Right ventricle myocardium inferior (tissue), 1 donor: ENCODE data around the gene SQSTM1. TPM values are rescaled to one million over a fixed set of nuclear protein-coding genes. Genes with fewer than 3 reads are reported as not detected.
"Not testable (repeated sequence)": the region's sequence is repeated elsewhere in the genome, so short reads cannot be mapped to it uniquely, and the experiment has no call there.

Source experiments
- ATAC-seq: fragments of 200-7000 bp; cut with Tn5 transposase; one replicate; pipeline ENCODE4 v1.9.1; 2020; ENCODE audit warnings: mild to moderate bottlenecking, moderate library complexity
- DNase-seq: peaks from one replicate; pipeline ENCODE4 v3.0.0; 2021; ENCODE audit errors: missing footprints
- intact Hi-C: fragments of 100-400 bp; cut with DNase I; formaldehyde crosslinking; loops from one replicate; pipeline ENCODE4 v1.11.0; 2022
- long read RNA-seq: library from polyadenylated mRNA; unstranded; transcript quantifications from one replicate; pipeline ENCODE4 v2.0.0, GENCODE V29; 2021
- total RNA-seq: library from RNA; stranded (reverse); fragmentation: NEBNext Ultra II Directional; extraction: Animal tissue kit (Norgen Biotek cat#: 25700); gene quantifications from one replicate; pipeline ENCODE4 v1.2.1, GENCODE V29; 2021
- donor health status: DM: no; HTN: yes; CAD: no; lungs with severe emphysema.

SQSTM1 gene
- 407 TPM for total RNA-seq
- long read RNA-seq, transcript SQSTM1-202 (8 exons, 2,986 nt), result major isoform, 156 of 224 reads
- long read RNA-seq, partial matches to known transcripts, result 13 of 224 reads
- long read RNA-seq, other reads (novel, unspliced or antisense), result 52 of 224 reads

GRCh38 chr5:179820483-179821297 lies at the start of gene SQSTM1:
SQSTM1 (plus strand) TSS chr5:179820905; CDS start chr5:179820937, 32 bp downstream.
- intact Hi-C loops, result loop anchor here (1.0 to 2.0 kb wide), 2 partner anchors 14 to 38 kb away; partner anchors contain the start of genes MGAT4B and MRNIP
- DNase-seq, result peak; percentile 93

DNA sequence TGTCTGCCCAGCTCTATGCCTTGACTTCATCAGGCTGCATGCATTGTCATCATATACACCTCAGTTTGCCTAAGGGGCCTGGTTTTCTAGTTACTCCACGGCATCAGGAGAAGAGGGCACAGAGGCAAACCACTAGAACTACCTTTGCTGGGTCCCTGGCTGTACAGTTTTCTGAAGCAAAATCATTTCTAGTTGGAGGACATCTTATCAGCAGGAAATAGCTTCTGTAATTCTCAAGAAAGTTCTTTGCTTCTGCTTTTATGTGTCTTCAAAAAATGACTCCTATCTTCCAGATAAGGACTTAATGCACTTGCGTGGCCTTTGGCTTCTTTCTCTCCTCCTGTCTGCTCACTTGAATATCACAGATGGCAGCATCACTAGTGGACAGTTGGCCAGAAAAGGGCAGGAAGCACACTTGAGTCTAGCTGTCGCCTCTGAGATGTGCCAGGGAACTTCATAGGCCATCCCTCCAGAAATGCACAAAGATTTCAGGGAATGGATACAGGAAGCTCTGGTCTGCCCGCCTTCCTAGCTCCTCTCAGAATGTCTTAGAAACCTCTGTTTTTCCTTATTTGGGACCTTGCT lies 49.3 kb upstream of the SQSTM1 start:
- intact Hi-C loops, result no loop called here
- no peak for ATAC-seq
- no peak for DNase-seq

More at GRCh38 chr5:179820483-179821297, at the start of gene SQSTM1:
- peak; percentile 78 for ATAC-seq

DNA sequence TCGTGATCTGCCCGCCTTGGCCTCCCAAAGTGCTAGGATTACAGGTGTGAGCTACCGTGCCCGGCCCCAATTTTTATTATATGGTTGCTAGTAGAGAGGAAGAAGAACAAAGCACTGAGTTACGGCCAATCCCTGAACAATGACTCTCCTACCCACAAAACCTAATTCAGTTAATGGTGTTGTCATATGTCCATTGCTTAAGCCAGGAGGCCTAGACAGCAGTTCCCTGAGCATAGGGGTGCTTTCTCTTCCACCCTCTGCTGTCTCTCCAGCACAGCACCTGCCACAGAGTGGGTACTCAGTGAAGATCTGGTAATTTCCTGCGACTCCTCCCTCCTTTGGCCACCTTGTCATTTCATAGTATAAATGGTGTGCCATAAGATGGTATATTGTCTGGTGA lies 48.4 kb upstream of the SQSTM1 start:
- intact Hi-C loops, result no loop called here

DNA sequence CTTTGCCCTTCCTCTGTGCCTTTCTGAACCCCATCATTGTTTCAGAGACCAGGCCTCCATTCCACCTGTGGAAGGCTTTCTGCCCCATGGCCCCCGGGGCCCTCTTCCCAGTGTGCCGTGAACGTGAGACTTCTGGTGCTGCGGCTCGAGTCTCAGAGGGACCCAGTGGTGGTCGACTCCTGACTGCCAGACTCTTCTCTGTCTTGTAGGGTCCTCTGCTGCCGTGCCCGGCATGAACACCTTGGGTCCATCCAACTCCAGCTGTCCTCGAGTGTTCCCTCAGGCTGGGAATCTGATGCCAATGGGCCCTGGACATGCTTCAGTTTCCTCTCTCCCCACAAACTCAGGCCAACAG lies 47.0 kb upstream of the SQSTM1 start:
- intact Hi-C loops, result no loop called here
- no peak for ATAC-seq
- DNase-seq, result no peak

More for the DNA sequence above, 48.4 kb upstream of the SQSTM1 start:
- no peak for ATAC-seq
- no peak for DNase-seq

GRCh38 chr5:179774442-179774841 lies 46.3 kb upstream of the SQSTM1 start:
- no peak for DNase-seq
- no peak for ATAC-seq
- intact Hi-C loops, result no loop called here

DNA sequence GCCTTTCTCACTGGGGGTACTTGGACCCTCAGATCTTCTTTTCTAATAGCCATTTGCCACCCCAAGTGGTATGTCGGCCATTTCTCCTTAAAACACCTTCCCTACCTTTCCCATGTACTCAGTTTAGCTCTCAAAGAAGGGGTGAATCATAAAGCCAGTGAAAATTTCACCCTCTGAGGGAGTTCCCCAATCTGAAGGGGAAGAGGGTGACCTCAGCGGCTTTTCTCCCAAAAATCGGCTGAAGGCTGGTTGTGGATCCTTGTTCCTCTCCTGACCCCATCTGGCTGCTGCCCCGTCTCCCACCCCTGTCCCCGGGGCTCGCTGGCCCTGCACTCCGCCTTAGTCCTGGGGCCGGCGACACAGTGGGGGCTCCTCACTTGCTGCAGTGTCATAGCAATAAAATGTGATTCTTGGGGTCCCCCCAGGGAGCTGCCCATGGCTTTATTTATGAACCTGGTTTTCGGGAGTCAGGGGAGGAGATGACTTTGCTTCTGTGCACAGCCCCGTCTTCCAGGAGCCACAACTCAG lies 44.2 kb upstream of the SQSTM1 start:
- ATAC-seq (no peak), DNase-seq (no peak)
- intact Hi-C loops, result no loop called here

- DNase-seq (no peak), ATAC-seq (no peak)
- intact Hi-C loops, result no loop called here
Observed at GRCh38 chr5:179777456-179777855, 43.2 kb upstream of the SQSTM1 start.

- DNase-seq, result no peak
- peak; percentile 14 for ATAC-seq
- intact Hi-C loops, result no loop called here
Observed at GRCh38 chr5:179777909-179778308, 42.8 kb upstream of the SQSTM1 start.

DNA sequence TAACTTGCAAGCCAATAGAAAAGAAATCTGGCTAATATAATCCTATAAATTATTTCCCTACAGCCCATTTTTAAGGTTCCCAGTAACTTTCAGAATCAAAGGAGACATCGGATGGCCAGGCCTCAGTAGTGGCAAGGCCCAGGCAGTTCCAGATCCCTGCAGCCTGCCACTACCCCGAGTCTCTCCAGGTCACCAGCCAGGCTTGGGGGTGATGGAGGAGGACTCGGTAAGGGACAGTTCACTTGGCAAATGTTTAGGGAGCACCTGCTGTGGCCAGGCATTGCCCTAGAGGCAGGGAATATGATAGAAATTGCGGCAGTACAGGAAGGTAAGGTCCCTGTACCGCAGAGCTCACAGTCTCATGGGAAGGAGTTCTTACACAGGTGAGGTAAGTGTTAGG lies 42.1 kb upstream of the SQSTM1 start:
- ATAC-seq (no peak), DNase-seq (no peak)
- intact Hi-C loops, result no loop called here

DNA sequence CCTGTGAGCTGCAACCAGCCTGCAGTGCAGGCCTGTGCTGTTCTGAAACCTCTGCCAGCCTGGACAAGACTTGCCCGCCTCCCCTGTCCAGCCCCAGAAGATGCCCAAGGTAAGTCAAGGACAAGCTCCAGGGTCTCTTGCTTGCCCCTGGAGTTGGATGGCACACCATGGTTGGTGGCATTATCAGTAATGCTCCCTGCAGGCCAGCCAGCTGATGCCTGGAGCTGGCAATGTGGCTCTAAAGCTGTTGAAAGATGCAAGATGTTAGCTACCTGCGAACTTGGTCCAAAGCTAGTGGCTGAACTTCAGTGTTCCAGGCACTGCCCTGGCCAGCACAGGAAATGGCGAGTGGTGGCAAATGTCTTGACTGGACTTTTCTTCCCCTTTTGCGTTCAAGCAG lies 40.9 kb upstream of the SQSTM1 start:
- intact Hi-C loops, result no loop called here
- no peak for ATAC-seq
- DNase-seq, result no peak

DNA sequence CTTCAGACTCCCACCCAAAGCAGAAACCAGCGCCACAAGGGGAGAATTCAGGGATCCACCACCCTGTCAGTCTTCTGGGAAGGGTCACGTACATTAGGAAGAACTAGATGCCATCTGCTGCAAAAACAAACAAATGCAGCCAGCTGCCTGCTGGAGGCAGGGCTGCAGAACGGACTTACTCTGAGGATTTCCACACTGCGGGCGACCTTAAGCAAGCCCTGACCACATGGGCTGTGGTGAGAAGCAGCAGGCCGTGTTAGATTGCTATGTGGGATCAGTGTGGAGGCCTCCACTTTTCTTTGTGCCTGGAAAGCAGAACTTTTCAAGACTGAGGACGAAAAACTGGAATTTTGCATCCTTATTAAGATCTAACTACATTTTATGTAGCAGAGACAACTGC lies 40.3 kb upstream of the SQSTM1 start:
- intact Hi-C loops, result no loop called here
- ATAC-seq, result no peak
- DNase-seq, result no peak

DNA sequence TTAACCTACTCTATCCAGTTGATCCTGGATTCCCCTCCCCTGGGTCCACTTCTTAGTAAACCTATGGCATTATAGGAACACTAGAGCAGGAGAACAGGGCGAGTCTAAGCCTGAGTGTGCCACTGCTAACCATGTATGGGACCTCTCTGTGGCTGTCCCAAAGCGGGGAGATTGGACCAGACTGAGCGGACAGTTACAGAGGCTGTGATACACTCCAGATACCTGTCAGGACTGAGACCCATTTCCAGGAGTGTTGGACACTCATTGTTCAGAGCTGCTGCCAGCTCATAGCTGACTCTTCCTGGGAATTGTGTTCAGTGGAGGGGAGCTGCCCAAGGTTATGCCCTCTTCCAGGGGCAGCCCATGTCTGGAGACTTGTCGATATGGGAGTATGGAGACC lies 38.9 kb upstream of the SQSTM1 start:
- intact Hi-C loops, result no loop called here
- no peak for DNase-seq
- ATAC-seq, result peak; percentile 27

DNA sequence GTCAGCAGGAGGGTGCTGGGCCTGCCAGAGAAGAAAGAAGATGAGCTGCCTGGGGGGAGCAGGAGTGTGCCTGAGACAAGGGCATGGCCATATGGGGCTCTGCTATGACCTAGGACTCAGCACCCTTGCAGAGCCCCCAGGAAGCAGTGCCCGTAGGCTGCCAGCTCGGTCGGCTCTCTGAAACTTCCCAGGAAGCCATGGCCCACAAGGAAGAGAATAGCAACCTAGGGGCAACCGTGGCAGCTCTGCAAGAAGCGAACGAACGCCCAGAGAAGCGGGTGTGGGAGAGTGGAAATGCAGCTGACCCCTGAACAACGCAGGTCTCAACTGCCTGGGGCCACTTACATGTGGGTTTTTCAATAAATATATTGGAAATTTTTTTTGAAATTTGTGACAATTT lies 37.6 kb upstream of the SQSTM1 start:
- ATAC-seq (no peak), DNase-seq (no peak)
- intact Hi-C loops, result no loop called here

DNA sequence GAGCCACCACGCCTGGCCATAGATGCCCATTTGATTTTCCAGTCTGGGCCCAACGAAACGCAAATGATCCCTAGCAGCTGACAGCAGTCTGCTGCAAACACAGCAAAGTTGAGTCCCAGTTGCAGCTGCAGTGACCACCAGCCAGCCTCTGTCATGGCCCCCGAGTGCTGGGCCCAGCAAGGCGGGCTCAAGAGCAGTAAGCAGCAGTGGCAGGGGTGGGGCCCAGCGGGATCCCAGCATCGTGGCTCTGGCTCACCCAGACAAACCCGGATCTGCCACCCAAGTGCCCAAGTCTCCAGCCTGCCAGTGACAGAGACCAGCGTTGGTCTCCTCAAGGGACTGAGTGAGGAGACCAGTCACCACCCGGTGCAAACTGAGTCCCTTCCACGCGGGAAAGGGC lies 33.8 kb upstream of the SQSTM1 start:
- intact Hi-C loops, result no loop called here
- no peak for ATAC-seq
- DNase-seq, result no peak

GRCh38 chr5:179788193-179788854 lies 32.4 kb upstream of the SQSTM1 start:
- intact Hi-C loops, result no loop called here
- ATAC-seq (no peak), DNase-seq (no peak)

DNA sequence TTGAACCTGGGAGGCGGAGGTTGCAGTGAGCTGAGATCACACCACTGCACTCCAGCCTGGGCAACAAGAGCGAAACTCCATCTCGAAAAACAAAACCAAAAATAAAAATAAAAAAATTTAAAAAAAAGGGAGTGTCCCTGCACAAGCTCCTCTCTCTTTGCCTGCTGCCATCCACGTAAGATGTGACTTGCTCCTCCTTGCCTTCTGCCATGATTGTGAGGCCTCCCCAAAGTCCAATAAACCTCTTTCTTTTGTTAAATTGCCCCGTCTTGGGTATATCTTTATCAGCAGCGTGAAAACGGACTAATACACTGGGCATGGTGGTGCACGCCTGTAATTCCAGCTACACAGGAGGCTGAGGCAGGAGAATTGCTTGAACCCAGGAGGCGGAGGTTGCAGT lies 31.4 kb upstream of the SQSTM1 start:
- ATAC-seq, DNase-seq, intact Hi-C loops: not testable (repeated sequence)

DNA sequence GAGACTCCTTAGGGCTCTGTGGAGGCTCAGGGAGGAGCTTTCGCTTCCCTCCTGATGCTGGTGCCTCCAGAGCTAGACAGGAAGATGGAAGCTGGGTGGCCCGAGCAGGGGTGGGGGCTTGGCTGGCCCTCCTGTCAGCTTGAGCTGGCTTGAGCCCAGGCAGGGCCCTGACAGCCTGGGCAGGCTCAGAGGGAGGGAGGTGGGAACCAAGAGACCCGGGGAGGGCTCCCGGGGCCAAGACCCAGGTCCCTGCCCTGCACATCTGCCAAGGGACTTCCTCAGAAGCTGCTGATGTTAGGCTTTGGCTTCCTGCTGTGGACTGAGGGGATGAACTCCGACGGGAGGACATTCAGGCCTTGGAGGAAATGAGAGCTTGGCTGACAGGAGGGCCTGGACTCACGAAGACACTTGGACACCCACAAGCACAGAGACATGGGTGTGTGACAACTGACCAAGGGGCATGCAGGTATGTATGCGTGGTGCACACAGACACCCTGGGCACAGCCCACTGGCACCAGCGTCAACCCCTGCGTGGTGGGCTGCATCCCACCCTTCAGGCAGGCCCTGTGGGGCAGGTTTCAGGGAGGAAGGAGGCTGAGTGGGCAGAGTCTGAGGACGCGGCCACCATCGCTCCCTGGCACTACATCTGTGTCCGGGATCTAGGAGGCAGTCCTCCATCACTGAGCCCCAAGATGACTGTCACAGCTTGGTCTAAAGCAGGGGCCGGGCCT lies 28.7 kb upstream of the SQSTM1 start:
- ATAC-seq (peak; percentile 4), DNase-seq (no peak)
- intact Hi-C loops, result no loop called here

- intact Hi-C loops, result no loop called here
- no peak for DNase-seq
- no peak for ATAC-seq
Observed at GRCh38 chr5:179792612-179793467, 27.9 kb upstream of the SQSTM1 start.
